HAP-1 (cell line): ENCODE results near the gene SIGLEC10.
"Not testable (repeated sequence)": the region's sequence is repeated elsewhere in the genome, so short reads cannot be mapped to it uniquely, and the experiment has no call there.

Source experiments
- DNase-seq, 2 experiments: peaks; one replicate each; pipeline ENCODE4 v3.0.0-alpha.2; 2016 to 2020; ENCODE audit warnings: low spot score in 2 of 2
- H3K27me3 ChIP-seq: fragments of 250-450 bp; sonication (Bioruptor Pico); 2 replicates; pipeline ENCODE4 v1.5.1; 2020; ENCODE audit warnings: low read depth, mild to moderate bottlenecking, moderate library complexity
- H3K36me3 ChIP-seq: fragments of 250-450 bp; sonication (Bioruptor Pico); replicated peaks from 2 replicates; pipeline ENCODE4 v1.5.1; 2020; ENCODE audit warnings: mild to moderate bottlenecking
- H3K4me1 ChIP-seq: fragments of 250-450 bp; sonication (Bioruptor Pico); 2 replicates; pipeline ENCODE4 v1.5.1; 2020; ENCODE audit warnings: mild to moderate bottlenecking
- H3K4me3 ChIP-seq: fragments of 250-450 bp; sonication (Bioruptor Pico); 2 replicates; pipeline ENCODE4 v1.5.1; 2020; ENCODE audit warnings: mild to moderate bottlenecking, moderate library complexity
- H3K9me3 ChIP-seq: fragments of 250-450 bp; sonication (Bioruptor Pico); 2 replicates; pipeline ENCODE4 v1.5.1; 2020; ENCODE audit warnings: mild to moderate bottlenecking, moderate library complexity
- in situ Hi-C: fragments of 300-500 bp; cut with MboI; formaldehyde crosslinking; loops from 3 replicates; pipeline ENCODE4 v1.14.3; 2020; ENCODE audit warnings: low sequenced_read_pairs, inconsistent platforms, mixed read lengths

SIGLEC10 gene

DNA sequence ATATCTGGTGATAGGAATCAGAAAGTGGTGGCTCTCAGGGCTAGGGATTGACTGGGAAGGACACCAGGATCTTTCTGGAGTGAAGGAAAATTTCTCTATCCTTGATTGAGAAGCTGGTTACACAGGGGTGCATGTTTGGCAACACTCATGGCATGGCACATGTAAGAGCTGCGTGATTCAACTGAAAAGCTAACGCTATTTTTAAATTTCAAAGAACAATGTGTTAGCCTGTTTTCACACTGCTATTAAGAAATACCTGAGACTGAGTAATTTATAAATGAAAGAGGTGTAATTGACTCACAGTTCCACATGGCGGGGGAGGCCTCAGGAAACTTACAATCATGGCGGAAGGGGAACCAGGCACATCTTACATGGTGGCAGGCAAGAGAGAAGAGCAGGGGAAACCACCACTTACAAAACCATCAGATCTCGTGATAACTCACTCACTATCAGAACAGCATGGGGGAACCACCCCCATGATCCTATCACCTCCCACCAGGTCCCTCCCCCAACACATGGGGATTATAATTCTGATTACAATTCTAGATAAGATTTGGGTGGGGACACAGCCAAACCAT, 33.4 kb upstream of the SIGLEC10 start:
- in situ Hi-C loops, result loop anchor here (25.0 kb wide), 1 partner anchor 211 kb away; no protein-coding TSS in a partner anchor
- Histone ChIP-seq H3K9me3 (no peaks in the 10 kb centered on the region), H3K4me3 (no peak overlapping the region), H3K36me3 (no peaks in the 10 kb centered on the region), H3K4me1 (no peaks in the 10 kb centered on the region), H3K27me3 (peaks cover 3% of the 10 kb centered on the region)
- no peak for DNase-seq

DNA sequence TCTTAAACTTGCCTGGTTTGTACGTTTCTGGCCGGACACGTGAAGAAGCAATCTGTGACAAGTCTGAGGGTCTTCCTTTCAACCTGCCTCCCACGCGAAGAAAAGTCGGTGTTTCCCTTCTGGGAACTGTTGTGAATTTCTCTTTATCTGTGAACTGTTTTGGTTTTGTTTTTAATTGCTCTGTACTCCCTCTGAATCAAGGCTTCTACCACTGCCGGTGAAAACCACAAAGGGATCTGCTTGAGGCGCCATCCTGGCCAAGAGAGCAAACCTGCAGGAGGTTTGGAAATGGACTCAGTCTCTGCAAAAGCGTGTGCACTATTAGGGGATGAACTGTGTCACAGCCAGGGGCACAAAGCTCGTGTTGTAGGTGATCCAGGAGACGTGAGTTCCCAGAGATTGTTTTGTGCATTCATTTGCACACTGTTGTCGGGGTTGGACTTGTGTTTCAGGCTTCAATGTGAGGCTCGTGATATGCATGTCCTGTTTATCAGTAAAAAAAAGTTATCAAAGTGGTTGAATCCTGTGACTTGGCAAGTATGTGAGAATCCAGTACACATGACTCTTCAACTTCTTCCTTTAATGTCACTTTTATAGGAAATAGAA, 31.1 kb upstream of the SIGLEC10 start:
- in situ Hi-C loops, result no loop called here
- Histone ChIP-seq H3K4me1 (no peaks in the 10 kb centered on the region), H3K36me3 (no peaks in the 10 kb centered on the region), H3K4me3 (no peak overlapping the region), H3K27me3 (peaks cover 3% of the 10 kb centered on the region), H3K9me3 (no peaks in the 10 kb centered on the region)
- DNase-seq, result no peak

DNA sequence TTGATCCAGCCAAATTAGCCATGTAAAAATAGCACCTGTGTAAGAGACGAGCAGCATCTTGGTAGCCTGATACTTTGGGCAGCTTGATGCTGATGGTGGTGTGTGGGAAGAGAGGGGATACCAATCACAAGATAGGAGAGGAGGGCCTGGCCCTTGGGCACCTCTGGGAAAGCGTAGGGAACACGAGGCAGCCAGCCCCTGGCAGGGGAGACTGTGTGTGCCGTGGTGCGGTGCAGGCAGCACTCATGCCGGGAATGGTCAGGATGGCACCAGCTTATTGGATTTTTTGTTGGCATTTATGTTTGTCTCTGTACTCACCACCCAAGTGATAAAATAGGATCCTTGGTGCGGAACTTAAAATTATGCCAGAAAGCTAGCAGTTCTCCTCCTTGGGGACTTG, 30.6 kb upstream of the SIGLEC10 start:
- no peak for DNase-seq
- Histone ChIP-seq H3K9me3 (no peaks in the 10 kb centered on the region), H3K4me1 (no peaks in the 10 kb centered on the region), H3K4me3 (no peak overlapping the region), H3K27me3 (peaks cover 3% of the 10 kb centered on the region), H3K36me3 (no peaks in the 10 kb centered on the region)
- in situ Hi-C loops, result no loop called here

DNA sequence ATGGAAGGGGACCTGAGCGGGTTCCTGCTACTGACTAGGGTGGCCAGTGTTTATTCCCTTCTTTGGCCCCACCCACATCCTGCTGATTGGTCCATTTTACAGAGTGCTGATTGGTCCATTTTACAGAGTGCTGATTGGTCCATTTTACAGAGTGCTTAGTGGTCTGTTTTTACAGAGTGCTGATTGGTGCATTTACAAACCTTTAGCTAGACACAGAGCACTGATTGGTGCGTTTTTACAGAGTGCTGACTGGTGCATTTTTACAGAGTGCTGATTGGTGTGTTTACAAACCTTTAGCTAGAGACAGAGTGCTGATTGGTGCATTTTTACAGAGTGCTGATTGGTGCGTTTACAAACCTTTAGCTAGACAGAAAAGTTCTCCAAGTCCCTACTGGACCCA, 30.1 kb upstream of the SIGLEC10 start:
- H3K27me3 ChIP-seq, in situ Hi-C loops, H3K36me3 ChIP-seq, H3K4me1 ChIP-seq, H3K9me3 ChIP-seq, DNase-seq, H3K4me3 ChIP-seq: not testable (repeated sequence)

DNA sequence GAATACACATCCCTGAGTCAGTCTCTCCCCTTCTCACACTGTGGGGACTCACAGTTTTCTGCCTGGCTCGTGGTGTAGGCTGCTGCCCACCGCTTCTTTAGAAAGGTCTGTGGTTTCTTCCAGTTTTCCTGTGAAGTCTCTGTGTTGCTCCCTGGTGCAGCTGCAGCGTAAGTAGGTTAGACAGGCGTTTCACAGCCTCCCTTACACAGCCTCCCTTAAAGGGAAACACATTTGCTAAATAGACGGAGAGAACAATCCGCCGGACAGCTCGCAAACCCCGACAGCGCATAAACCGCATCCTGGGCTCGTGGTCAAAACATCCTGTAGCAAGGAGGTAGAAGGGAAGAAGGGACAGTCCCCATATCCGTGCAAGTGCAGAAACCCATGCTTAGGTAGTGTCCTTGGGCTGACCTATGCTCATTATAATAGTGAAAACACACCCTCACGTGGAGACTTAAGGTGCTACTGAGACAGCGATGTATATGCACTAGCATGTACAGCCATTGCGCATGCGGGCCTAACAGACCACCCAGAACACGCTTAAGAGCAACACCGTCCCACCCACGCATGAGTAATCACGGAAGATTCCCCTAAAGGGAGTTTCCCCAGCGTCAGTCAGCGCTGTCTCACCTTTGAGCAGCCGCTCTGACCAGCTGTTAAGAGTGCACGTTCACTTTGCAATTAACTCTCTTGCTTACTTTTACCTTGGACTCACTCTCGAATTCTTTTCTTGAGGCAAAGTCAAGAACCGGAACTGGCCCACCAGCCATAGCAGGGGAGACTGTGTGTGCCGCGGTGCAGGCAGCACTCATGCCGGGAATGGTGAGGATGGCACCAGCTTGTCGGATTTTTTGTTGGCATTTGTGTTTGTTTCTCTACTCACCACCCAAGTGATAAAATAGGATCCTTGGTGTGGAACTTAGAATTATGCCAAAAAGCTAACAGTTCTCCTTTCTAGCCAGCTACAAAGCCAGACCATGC, 24.3 kb upstream of the SIGLEC10 start:
- DNase-seq, result no peak
- in situ Hi-C loops, result no loop called here

DNA sequence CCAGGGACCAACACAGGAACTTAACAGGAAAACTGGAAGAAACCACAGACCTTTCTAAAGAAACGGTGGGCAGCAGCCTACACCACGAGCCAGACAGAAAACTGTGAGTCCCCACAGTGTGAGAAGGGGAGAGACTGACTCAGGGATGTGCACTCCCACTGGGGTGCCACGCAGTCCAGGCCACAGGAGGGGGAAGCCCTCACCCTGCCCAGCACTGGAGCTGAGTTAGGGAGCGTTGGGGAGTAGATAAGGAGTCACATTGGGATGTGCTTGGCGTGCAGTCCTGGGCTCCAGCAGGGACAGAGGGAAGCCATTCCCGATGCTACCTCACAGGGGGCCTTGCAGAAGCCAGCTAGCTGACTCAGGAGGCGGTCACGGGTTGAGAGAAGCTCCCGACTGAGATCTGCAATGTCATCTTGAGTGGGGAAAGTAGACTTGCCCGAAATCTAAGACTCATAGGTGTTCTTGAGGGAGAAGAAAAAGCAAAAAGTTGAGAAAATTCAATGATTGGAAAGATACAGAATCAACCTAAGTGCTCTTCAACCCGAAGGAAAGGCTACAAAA, 23.5 kb upstream of the SIGLEC10 start:
- no peaks in the 10 kb centered on the region for H3K9me3 ChIP-seq
- DNase-seq, result no peak
- no peaks in the 10 kb centered on the region for H3K4me1 ChIP-seq
- in situ Hi-C loops, result no loop called here
- no peak overlapping the region for H3K4me3 ChIP-seq
- H3K27me3 ChIP-seq, result peaks cover 24% of the 10 kb centered on the region
- no peaks in the 10 kb centered on the region for H3K36me3 ChIP-seq

More for the DNA sequence above, 24.3 kb upstream of the SIGLEC10 start:
- Histone ChIP-seq H3K4me1 (no peaks in the 10 kb centered on the region), H3K9me3 (no peaks in the 10 kb centered on the region), H3K27me3 (peaks cover 24% of the 10 kb centered on the region), H3K36me3 (no peaks in the 10 kb centered on the region), H3K4me3 (no peak overlapping the region)

DNA sequence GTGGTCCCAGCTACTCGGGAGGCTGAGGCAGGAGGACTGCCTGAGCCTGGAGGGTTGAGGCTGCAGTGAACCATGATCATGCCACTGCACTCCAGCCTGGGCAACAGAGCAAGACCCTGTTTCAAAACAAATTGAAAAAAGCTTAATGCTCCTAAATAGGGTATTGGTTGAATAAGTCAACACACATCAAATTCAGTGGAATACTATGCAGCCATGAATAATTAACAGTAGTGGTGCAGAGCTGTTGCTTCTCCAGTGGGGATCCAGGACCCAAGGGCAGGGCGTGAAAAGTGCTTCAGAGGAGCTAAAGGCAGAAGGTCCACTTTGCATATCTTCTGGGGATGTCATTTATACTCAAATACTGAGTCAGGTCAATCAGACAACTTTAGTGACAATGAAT, 22.6 kb upstream of the SIGLEC10 start:
- in situ Hi-C loops, result no loop called here
- Histone ChIP-seq H3K27me3 (peaks cover 24% of the 10 kb centered on the region), H3K4me1 (no peaks in the 10 kb centered on the region)

DNA sequence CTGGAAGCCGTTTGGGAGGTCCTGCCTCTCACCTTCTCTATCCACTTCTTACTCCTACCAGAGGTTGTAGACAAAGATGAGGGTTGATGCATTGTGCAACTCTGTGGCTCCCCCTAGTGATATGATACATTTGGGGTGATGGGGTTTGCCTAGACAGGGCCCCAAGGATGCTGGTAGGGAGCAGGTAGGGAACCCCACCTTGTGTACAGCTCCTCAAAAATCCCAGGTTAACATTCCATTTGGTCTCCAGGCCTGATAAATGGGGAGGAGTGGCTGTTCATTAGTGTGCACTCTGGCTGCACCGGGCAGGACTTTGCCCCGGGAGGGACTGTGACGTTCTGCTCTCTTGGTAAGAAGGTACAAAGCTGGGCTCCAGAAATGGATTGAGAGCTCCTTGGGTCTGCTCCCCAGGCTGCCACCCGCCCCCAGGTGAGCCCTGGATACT, 21.6 kb upstream of the SIGLEC10 start:
- H3K9me3 ChIP-seq, result no peaks in the 10 kb centered on the region
- no peaks in the 10 kb centered on the region for H3K4me1 ChIP-seq
- peaks cover 24% of the 10 kb centered on the region for H3K27me3 ChIP-seq
- H3K36me3 ChIP-seq, result no peaks in the 10 kb centered on the region
- in situ Hi-C loops, result no loop called here
- H3K4me3 ChIP-seq, result no peak overlapping the region
- no peak for DNase-seq

More for the DNA sequence above, 22.6 kb upstream of the SIGLEC10 start:
- DNase-seq, result no peak
- no peaks in the 10 kb centered on the region for H3K9me3 ChIP-seq
- no peaks in the 10 kb centered on the region for H3K36me3 ChIP-seq
- H3K4me3 ChIP-seq, result no peak overlapping the region

DNA sequence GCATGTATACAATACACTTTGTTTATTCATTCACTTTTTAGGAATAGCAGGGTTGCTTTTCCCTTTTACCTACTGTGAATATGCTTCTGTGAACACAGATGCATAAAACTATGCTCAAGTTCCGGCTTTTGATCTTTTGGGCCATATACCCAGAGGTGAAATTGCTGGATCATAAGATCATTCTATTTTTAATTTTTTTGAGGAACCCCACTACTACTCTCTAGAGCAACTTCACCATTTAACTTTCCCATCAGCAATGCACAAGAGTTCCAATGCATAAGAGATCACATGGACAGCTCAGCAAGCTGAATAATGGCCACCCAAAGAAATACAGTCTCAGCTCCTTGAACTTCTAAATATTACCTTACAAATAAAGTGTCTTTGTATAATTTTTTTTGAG, 17.0 kb upstream of the SIGLEC10 start:
- in situ Hi-C loops, result no loop called here
- H3K4me1 ChIP-seq, result no peaks in the 10 kb centered on the region
- no peak overlapping the region for H3K4me3 ChIP-seq
- DNase-seq, result no peak
- H3K27me3 ChIP-seq, result no peaks in the 10 kb centered on the region
- H3K9me3 ChIP-seq, result no peaks in the 10 kb centered on the region
- H3K36me3 ChIP-seq, result no peaks in the 10 kb centered on the region

DNA sequence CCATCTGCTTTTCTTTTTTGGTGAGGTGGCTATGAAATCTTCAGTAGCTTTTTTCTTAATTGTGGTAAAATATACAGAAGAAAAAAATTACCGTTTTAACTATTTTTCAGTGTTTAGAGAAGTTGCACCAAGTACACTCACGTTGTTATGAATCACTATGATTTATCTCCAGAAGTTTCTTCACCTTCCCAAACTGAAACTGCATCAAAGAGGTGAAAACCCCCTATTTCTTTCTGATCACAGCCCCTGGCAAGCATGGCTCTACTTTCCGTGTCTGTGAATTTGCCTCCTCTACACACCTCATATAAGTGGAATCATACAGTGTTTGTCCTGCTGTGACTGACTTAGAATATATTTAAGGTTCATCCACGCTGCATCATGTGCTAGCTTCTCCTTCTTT, 15.6 kb upstream of the SIGLEC10 start:
- no peak for DNase-seq
- Histone ChIP-seq H3K27me3 (no peaks in the 10 kb centered on the region), H3K4me3 (no peak overlapping the region), H3K9me3 (no peaks in the 10 kb centered on the region), H3K4me1 (no peaks in the 10 kb centered on the region), H3K36me3 (no peaks in the 10 kb centered on the region)
- in situ Hi-C loops, result no loop called here

DNA sequence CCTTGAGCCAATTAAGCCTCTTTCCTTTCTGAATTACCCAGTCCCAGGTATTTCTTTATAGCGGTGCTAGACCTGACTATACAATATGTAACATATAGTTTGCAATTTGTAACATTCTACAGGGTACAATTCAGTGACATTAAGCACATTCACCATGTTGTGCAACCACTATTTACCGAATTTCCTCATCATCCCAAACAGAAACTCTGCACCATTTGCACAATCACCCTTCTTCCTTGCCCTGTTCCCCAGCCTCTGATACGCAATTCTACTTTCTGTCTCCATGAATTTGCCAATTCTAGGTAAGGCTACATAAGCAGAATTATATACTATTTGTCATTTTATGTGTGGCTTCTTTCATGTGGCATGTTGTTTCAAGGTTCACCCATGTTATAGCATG, 13.7 kb upstream of the SIGLEC10 start:
- Histone ChIP-seq H3K36me3 (no peaks in the 10 kb centered on the region), H3K9me3 (no peaks in the 10 kb centered on the region), H3K27me3 (no peaks in the 10 kb centered on the region), H3K4me1 (no peaks in the 10 kb centered on the region), H3K4me3 (no peak overlapping the region)
- no peak for DNase-seq
- in situ Hi-C loops, result no loop called here

DNA sequence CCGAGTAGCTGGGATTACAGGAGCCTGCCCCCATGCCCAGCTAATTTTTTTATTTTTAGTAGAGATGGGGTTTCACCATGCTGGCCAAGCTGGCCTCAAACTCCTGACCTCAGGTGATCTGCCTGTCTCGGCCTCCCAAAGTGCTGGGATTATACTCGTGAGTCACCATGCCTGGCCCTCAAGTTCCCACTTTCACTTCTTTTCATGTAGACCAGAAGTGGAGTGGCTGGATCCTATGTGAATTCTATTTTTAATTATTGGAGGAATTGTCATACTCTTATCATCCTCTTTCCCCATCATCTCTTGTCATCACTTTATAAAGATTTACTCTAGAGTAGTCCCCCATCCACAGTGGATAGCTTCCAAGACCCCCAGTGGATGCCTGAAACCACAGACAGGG, 12.8 kb upstream of the SIGLEC10 start:
- Histone ChIP-seq H3K4me1 (no peaks in the 10 kb centered on the region), H3K27me3 (no peaks in the 10 kb centered on the region), H3K4me3 (no peak overlapping the region), H3K36me3 (no peaks in the 10 kb centered on the region), H3K9me3 (no peaks in the 10 kb centered on the region)
- in situ Hi-C loops, result no loop called here
- no peak for DNase-seq

DNA sequence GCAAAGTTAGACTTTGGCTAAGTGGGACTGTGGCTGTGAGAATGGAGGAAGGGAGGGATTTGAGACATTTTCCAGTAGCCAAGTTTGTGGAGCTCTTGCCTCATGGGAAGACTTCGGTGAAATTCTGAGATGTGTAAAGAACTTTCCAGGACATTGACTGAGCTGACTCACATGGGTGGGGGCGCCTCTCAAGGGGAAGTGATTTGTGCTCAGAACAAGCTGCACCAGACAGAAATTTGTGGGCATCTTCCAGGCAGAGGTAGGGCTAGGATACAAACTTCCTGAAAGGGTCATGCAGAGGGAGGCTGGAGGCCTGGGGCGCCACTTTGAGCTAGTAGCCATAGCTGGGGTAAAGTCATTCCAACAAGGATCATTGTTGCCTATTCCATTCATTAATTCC, 9.8 kb upstream of the SIGLEC10 start:
- H3K36me3 ChIP-seq, result no peaks in the 10 kb centered on the region
- H3K27me3 ChIP-seq, result no peaks in the 10 kb centered on the region
- no peaks in the 10 kb centered on the region for H3K4me1 ChIP-seq
- H3K4me3 ChIP-seq, result no peak overlapping the region
- in situ Hi-C loops, result no loop called here
- no peaks in the 10 kb centered on the region for H3K9me3 ChIP-seq
- DNase-seq, result no peak

DNA sequence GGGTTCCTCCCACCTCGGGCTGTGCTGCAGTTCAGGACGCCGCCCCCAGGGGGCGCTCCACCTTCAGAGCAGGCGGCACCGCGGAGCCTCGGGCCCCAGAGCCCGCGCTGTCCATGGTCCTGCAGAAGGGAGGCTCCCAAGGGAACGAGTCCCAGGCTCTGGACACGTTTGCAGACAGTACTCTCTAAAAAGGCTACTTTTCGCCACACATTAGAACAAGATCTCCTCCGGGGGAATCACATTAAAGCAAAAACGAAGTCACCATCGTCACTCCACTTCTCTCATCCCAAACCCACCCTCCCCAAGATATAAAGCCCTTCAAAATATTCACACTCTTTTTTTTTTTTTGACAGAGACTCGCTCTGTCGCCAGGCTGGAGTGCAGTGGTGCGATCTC, 4.6 kb upstream of the SIGLEC10 start:
- Histone ChIP-seq H3K9me3 (no peaks in the 10 kb centered on the region), H3K36me3 (no peaks in the 10 kb centered on the region), H3K4me1 (no peaks in the 10 kb centered on the region), H3K4me3 (no peak overlapping the region), H3K27me3 (peaks cover 2% of the 10 kb centered on the region; the same call in 1 of the 2 replicates)
- in situ Hi-C loops, result no loop called here
- DNase-seq, result peak; percentile 55 to 95
